ENCODE data around the gene RELB.

RELB gene

DNA sequence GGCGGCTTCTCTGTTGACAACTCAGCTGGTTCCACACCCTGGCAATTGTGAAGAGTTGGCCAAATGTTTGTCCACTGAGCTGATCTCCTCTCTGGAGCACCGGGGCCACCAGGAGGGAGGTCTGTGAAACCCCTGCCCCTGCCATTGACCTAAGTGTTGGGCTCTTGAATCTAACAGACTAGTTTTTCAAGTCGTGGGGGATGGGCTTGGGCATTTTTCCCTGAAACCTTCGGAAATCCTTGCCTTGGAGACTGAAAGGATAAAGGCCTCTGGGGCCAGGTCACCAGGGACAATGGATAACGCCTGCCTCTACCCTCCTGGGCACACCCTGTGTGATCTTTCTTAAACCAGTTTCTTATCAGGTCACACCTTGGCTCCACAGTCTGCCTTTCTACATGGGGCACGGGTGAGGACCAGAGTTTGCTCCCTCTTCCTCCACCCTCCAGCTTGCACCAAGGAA lies 78.7 kb downstream of the RELB start:
- peak overlapping the region; percentile 99 for H3K4me3 ChIP-seq (ENCODE audit: low read depth, low read length)
- no peak for DNase-seq (ENCODE audit: low read depth)
- TF ChIP-seq, protein P1, sequence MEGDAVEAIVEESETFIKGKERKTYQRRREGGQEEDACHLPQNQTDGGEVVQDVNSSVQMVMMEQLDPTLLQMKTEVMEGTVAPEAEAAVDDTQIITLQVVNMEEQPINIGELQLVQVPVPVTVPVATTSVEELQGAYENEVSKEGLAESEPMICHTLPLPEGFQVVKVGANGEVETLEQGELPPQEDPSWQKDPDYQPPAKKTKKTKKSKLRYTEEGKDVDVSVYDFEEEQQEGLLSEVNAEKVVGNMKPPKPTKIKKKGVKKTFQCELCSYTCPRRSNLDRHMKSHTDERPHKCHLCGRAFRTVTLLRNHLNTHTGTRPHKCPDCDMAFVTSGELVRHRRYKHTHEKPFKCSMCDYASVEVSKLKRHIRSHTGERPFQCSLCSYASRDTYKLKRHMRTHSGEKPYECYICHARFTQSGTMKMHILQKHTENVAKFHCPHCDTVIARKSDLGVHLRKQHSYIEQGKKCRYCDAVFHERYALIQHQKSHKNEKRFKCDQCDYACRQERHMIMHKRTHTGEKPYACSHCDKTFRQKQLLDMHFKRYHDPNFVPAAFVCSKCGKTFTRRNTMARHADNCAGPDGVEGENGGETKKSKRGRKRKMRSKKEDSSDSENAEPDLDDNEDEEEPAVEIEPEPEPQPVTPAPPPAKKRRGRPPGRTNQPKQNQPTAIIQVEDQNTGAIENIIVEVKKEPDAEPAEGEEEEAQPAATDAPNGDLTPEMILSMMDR (conservative IDR thresholded peaks at IDR 0.05; ENCODE audit: low read depth, low read length): no peak

DNA sequence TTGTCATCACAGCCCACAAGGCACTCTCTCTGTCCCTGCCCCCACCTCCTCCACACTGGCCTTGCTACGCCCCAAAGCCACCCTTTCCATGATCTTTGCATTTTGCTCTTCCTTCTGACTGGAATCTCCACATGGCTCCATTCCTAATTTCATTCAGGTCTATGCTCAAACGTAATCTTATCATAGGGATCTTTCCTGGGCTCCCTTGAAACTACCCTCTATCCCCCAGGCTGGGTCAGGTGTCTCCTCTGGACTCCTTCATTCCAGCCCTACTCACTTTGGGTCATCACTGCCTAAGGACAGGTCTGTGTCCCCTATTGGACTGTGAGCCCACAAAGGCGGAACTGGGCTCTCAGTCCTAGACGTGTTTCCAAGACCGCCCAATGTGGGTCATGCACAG lies 80.9 kb downstream of the RELB start:
- no peak overlapping the region for H3K4me3 ChIP-seq (ENCODE audit: low read depth, low read length)
- TF ChIP-seq, protein P1 (conservative IDR thresholded peaks at IDR 0.05; ENCODE audit: low read depth, low read length): no peak
- DNase-seq (ENCODE audit: low read depth): no peak

DNA sequence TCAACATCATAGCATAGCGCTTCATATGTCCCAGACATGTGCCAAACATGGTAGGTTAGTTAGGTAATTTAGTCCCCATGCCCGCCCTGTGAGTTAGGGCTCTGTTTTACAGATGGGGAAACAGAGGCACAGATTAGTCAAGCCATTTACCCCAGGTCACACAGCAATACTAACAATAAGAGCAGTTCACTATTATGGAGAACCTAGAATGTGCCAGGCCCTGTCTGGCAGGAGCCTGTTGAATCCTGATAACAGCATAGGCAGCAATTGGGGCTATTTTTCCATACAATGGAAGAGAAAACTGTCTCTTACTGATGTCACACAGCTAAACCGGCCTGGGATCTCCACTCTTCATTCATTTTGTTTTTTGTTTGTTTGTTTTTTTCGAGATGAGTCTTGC lies 85.2 kb downstream of the RELB start:
- H3K4me3 ChIP-seq (ENCODE audit: low read depth, low read length): no peak overlapping the region
- TF ChIP-seq, protein P1 (conservative IDR thresholded peaks at IDR 0.05; ENCODE audit: low read depth, low read length): no peak
- DNase-seq (ENCODE audit: low read depth): no peak

DNA sequence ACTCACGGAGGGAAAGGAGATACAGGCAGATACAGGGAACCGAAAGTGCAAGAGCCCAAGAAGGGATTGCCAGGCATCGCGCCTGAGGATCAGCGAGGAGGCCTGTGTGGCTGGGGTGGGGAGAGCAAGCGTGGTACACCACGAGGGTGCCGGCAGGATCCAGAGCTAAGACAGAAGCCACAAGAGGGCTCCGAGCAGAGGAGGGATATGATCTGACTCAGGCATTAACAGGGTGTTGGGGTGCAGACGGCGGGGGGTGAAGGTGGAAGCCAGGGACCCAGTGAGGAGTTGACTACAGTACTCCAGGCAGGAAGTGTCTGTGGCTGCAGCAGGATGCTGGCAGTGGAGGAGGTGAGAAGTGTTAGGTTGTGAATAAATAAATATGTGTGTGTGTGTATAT lies 86.3 kb downstream of the RELB start:
- H3K4me3 ChIP-seq (ENCODE audit: low read depth, low read length): no peak overlapping the region
- TF ChIP-seq, protein P1 (conservative IDR thresholded peaks at IDR 0.05; ENCODE audit: low read depth, low read length): no peak
- no peak for DNase-seq (ENCODE audit: low read depth)
